Psoas muscle (tissue), 8 donors: Measurements from ENCODE around the gene MRPL41. TPM values are rescaled to one million over a fixed set of nuclear protein-coding genes. Genes with fewer than 3 reads are reported as not detected.

Experiments used
- ATAC-seq, 4 donors: fragments of 200-7000 bp; cut with Tn5 transposase; one replicate each; pipeline ENCODE4 v1.9.1; 2020; ENCODE audit warnings: moderate library complexity in 3 of 4, mild to moderate bottlenecking in 2 of 4
- DNase-seq, 2 donors: peaks; one replicate each; pipeline ENCODE4 v3.0.0-alpha.2; 2020
- H3K27ac ChIP-seq: fragments of 200-600 bp; one replicate; pipeline ENCODE4 v1.8.0; 2022
- H3K27me3 ChIP-seq, 3 donors: fragments of 200-600 bp in 1 of 3; one replicate each; pipeline versions ENCODE4 v1.6.1 to v1.8.0; 2013 to 2022; ENCODE audit warnings: low read length in 2 of 3, mild to moderate bottlenecking in 2 of 3, moderate library complexity in 1 of 3; ENCODE audit not compliant: insufficient read depth in 3 of 3
- H3K36me3 ChIP-seq, 2 donors: fragments of 200-600 bp in 1 of 2; one replicate each; pipeline versions ENCODE4 v1.6.1 to v1.8.0; 2013 to 2022; ENCODE audit warnings: low read depth in 1 of 2, mild to moderate bottlenecking in 1 of 2, moderate library complexity in 1 of 2; ENCODE audit not compliant: insufficient read depth in 1 of 2
- H3K4me1 ChIP-seq: fragments of 200-600 bp; one replicate; pipeline ENCODE4 v1.8.0; 2022
- H3K4me3 ChIP-seq: fragments of 200-600 bp; one replicate; pipeline ENCODE4 v1.8.0; 2022; ENCODE audit warnings: mild to moderate bottlenecking
- H3K9me3 ChIP-seq: fragments of 200-600 bp; one replicate; pipeline ENCODE4 v1.8.0; 2022
- WGBS, 3 donors: extraction: QIAGEN DNeasy Blood & Tissue Kit; methylation state at CpG; one replicate each; pipeline versions ENCODE4 v1.1.6 to v1.1.7; 2013; 5-methylcytosine and 5-hydroxymethylcytosine counted together
- intact Hi-C, 2 donors: fragments of 100-400 bp; cut with DNase I; formaldehyde crosslinking; loops; one replicate each; pipeline versions ENCODE4 v1.11.0 to v1.14.2; 2022
- polyA plus RNA-seq, 3 donors: library from polyadenylated mRNA; stranded (reverse); fragments of 200-250 nt; gene quantifications; one replicate each; pipeline ENCODE4 v1.2.3, GENCODE V29; 2013
- total RNA-seq, 4 donors: library from RNA; stranded (reverse); fragmentation: NEBNext Ultra II Directional in 2 of 4; extraction: Animal tissue kit (Norgen Biotek cat#: 25700) in 2 of 4; gene quantifications; one replicate each; pipeline versions ENCODE4 v1.2.1 to v1.2.4, GENCODE V29; 2021 to 2023
- TF ChIP-seq, protein P1 (sequence below): fragments of 200-600 bp; IDR thresholded peaks from one replicate; pipeline ENCODE4 v1.8.0; 2022; ENCODE audit warnings: antibody characterized with exemption
- donor health status: healthy with polysubstance abuse.
- donor health status: DM: no; HTN: no; CAD: no; lungs with moderate emphysema.
- donor health status: Bipolar disorder and iron deficiency.
- donor health status: healthy.
- donor health status: DM: yes; HTN: yes; CAD: no.
- donor health status: DM: no; HTN: no; CAD: no.
- donor health status: DM: no; HTN: no; CAD: no.
- donor health status: DM: yes; HTN: yes; CAD: no.

MRPL41 gene
- total and polyA plus RNA-seq, 7 donors = 78.0 to 226 (median 120) TPM

DNA sequence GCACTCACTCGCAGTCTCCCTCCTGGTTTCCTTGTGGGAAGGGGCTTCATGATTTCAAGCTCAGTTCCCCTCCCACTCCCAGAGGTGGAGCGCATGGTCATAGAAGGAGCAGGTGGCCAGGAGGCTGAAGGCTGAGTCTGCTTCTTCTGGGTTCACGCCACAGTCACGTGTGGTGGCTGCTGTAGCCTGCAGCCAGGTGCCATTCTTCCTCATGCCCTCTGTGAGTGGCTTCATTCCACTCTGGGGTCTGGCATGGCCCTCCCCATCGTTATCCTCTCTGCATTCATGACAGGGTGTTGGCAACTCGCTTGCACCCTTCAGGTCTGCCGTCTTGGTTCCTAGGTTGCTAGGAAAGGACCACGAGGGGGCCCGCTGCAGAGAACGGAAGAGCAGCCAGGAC, 3.5 kb downstream of the MRPL41 start:
- intact Hi-C loops = loop anchor here in 1 of 2 donors (2.0 kb wide), 1 partner anchor 22 kb away; no protein-coding TSS in a partner anchor
- no peak for ATAC-seq
- no peaks in the 10 kb centered on the region for H3K27me3 ChIP-seq
- H3K36me3 ChIP-seq = peaks cover 5 to 62% of the 10 kb centered on the region in 2 donors
- no peak overlapping the region for H3K4me3 ChIP-seq
- no peaks in the 10 kb centered on the region for H3K9me3 ChIP-seq
- WGBS, 3 donors = 89 to 91% (median 89%) methylated on average over 10 of the region's 10 CpGs
- H3K4me1 ChIP-seq = peaks cover 9% of the 10 kb centered on the region
- H3K27ac ChIP-seq = no peak overlapping the region
- TF ChIP-seq, protein P1, sequence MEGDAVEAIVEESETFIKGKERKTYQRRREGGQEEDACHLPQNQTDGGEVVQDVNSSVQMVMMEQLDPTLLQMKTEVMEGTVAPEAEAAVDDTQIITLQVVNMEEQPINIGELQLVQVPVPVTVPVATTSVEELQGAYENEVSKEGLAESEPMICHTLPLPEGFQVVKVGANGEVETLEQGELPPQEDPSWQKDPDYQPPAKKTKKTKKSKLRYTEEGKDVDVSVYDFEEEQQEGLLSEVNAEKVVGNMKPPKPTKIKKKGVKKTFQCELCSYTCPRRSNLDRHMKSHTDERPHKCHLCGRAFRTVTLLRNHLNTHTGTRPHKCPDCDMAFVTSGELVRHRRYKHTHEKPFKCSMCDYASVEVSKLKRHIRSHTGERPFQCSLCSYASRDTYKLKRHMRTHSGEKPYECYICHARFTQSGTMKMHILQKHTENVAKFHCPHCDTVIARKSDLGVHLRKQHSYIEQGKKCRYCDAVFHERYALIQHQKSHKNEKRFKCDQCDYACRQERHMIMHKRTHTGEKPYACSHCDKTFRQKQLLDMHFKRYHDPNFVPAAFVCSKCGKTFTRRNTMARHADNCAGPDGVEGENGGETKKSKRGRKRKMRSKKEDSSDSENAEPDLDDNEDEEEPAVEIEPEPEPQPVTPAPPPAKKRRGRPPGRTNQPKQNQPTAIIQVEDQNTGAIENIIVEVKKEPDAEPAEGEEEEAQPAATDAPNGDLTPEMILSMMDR = no peak
- no peak for DNase-seq

- H3K27ac ChIP-seq = no peak overlapping the region
- H3K4me1 ChIP-seq = peaks cover 9% of the 10 kb centered on the region
- TF ChIP-seq, protein P1 = no peak
- H3K27me3 ChIP-seq = no peaks in the 10 kb centered on the region
- intact Hi-C loops = no loop called here
- H3K36me3 ChIP-seq = peaks cover 5 to 65% of the 10 kb centered on the region in 2 donors
- ATAC-seq (no peak), DNase-seq (no peak)
- H3K9me3 ChIP-seq = no peaks in the 10 kb centered on the region
- no peak overlapping the region for H3K4me3 ChIP-seq
- 69 to 78% (median 72%) methylated on average over 24 of the region's 24 CpGs for WGBS, 3 donors
Measured at GRCh38 chr9:137556069-137556838, 4.6 kb downstream of the MRPL41 start.

GRCh38 chr9:137558127-137558526, 6.4 kb downstream of the MRPL41 start:
- Histone ChIP-seq H3K27me3 (no peaks in the 10 kb centered on the region), H3K4me3 (no peak overlapping the region), H3K9me3 (no peaks in the 10 kb centered on the region), H3K27ac (no peak overlapping the region), H3K4me1 (peaks cover under 1% of the 10 kb centered on the region), H3K36me3 (peaks cover 5 to 77% of the 10 kb centered on the region in 2 donors)
- DNase-seq = no peak
- WGBS, 3 donors = 94 to 96% (median 95%) methylated on average over 4 of the region's 4 CpGs
- TF ChIP-seq, protein P1 = no peak
- no peak for ATAC-seq
- intact Hi-C loops = no loop called here

DNA sequence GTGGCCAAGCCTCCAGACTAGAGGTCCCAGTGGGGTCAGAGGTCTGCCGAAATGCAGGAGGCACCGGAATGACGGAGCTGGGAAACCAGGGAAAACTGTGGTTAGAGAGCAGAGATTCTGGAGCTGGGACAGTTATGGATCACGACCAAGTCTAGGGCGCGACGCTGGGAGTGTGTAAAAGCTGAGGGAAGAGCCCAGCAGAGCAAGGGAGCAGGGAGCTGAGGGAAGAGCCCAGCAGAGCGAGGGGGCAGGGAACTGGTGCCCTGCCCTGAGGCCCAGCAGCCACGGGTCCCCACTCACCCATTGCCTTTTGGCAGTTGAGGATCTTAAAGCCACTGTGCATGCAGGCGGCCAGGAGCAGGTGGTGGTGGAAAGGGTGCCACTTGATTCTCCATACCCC, 12.5 kb downstream of the MRPL41 start:
- 79 to 85% (median 79%) methylated on average over 6 to 10 of the region's 10 CpGs for WGBS, 3 donors
- no peaks in the 10 kb centered on the region for H3K27me3 ChIP-seq
- TF ChIP-seq, protein P1 = no peak
- H3K27ac ChIP-seq = no peak overlapping the region
- intact Hi-C loops = no loop called here
- no peak overlapping the region for H3K4me3 ChIP-seq
- DNase-seq (no peak), ATAC-seq (peak in 1 of 4 donors; percentile 21)
- H3K4me1 ChIP-seq = no peaks in the 10 kb centered on the region
- H3K9me3 ChIP-seq = no peaks in the 10 kb centered on the region
- H3K36me3 ChIP-seq = peaks cover 3 to 49% of the 10 kb centered on the region in 2 donors
